Uterus (tissue), 2 donors: ENCODE measurements around the gene CELSR3.

Source experiments
- CTCF ChIP-seq, 4 experiments: fragments of 200-600 bp in 2 of 4; fragments of 450-650 bp in 2 of 4; sonication (generic) in 2 of 4; IDR thresholded peaks; one replicate each; pipeline ENCODE4 v1.5.1; 2016 to 2019; ENCODE audit warnings: antibody characterized with exemption in 4 of 4, mild to moderate bottlenecking in 2 of 4, moderate library complexity in 1 of 4
- POLR2A ChIP-seq, 2 donors: fragments of 450-650 bp; IDR thresholded peaks; one replicate each; pipeline ENCODE4 v1.6.1; 2016; ENCODE audit warnings: antibody characterized with exemption in 2 of 2, mild to moderate bottlenecking in 1 of 2, moderate library complexity in 1 of 2

DNA sequence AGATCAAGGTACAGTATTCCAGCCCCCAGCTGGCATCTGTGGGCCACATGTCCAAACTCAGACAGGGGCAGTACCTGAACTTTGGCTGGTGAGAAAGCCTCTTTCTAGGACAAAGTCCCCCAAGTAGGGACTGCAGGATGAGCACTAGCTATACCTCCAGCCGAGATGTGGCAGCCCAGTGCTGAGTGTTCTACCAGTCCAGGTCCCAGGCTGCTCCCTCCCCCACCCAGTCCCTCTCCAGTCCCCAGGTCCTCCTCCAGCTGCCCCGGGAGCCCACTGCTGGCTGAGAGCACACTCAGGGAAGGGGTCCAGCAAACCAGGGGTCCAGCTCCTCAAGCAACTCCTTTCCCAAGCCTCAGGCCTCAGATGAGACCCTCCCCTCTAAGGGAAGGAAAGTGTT, 28.9 kb downstream of the CELSR3 start:
- no peak for TF ChIP-seq CTCF (IDR thresholded peaks at IDR 0.05)
- TF ChIP-seq POLR2A (IDR thresholded peaks at IDR 0.05), result no peak
